ENCODE results near the gene CREG2. TPM values are rescaled to one million over a fixed set of nuclear protein-coding genes. Genes with fewer than 3 reads are reported as not detected.

The CREG2 gene
- total RNA-seq, 4 donors from 2014 or later = under 0.01 to 0.16 TPM; not detected in 2

GRCh38 chr2:101432411-101433181 is 45.3 kb upstream of the CREG2 start:
- Histone ChIP-seq H3K4me1 (no peaks in the 10 kb centered on the region), H3K9me3 (no peaks in the 10 kb centered on the region), H3K27me3 (no peaks in the 10 kb centered on the region), H3K4me3 (no peak overlapping the region), H3K27ac (no peak overlapping the region), H3K36me3 (no peaks in the 10 kb centered on the region)
- in situ Hi-C loops (cut with MboI; ENCODE audit: low pct_ligation_motif_present in 1 of 4, low pct_unique_long_range_greater_than_20kb in 1 of 4, low sequenced_read_pairs in 3 of 4) = no loop called here
- DNase-seq = no peak
- 83 to 100% methylated on average over 1 to 20 of the region's 20 CpGs for WGBS, 2 donors (ENCODE audit: low coverage in 1 of 2)
- no peak for TF ChIP-seq POLR2A (IDR thresholded peaks at IDR 0.05)
- TF ChIP-seq EP300 (IDR thresholded peaks at IDR 0.05; ENCODE audit: low read depth) = no peak
- TF ChIP-seq CTCF (IDR thresholded peaks at IDR 0.05) = no peak
- TF ChIP-seq POLR2AphosphoS5 (IDR thresholded peaks at IDR 0.05) = no peak
- intact Hi-C loops (cut with DNase I; ENCODE audit: low total_unique reads) = no loop called here

- DNase-seq = no peak
- Histone ChIP-seq H3K4me1 (no peaks in the 10 kb centered on the region), H3K9me3 (no peaks in the 10 kb centered on the region), H3K4me3 (no peak overlapping the region), H3K27ac (no peak overlapping the region), H3K27me3 (no peaks in the 10 kb centered on the region), H3K36me3 (no peaks in the 10 kb centered on the region)
- in situ Hi-C loops (cut with MboI; ENCODE audit: low pct_ligation_motif_present in 1 of 4, low pct_unique_long_range_greater_than_20kb in 1 of 4, low sequenced_read_pairs in 3 of 4) = no loop called here
- intact Hi-C loops (cut with DNase I; ENCODE audit: low total_unique reads) = no loop called here
- WGBS, 2 donors (ENCODE audit: low coverage in 1 of 2) = 66 to 88% methylated on average over 2 to 4 of the region's 4 CpGs
- no peak for TF ChIP-seq POLR2AphosphoS5 (IDR thresholded peaks at IDR 0.05)
These were observed 44.2 kb upstream of the CREG2 start for GRCh38 chr2:101431486-101431885.

GRCh38 chr2:101430156-101430555 is 42.9 kb upstream of the CREG2 start:
- WGBS, 2 donors (ENCODE audit: low coverage in 1 of 2) = 96 to 100% methylated on average over 2 of the region's 2 CpGs

GRCh38 chr2:101429453-101429852 is 42.1 kb upstream of the CREG2 start:
- Histone ChIP-seq H3K36me3 (no peaks in the 10 kb centered on the region), H3K27me3 (no peaks in the 10 kb centered on the region), H3K4me1 (no peaks in the 10 kb centered on the region), H3K27ac (no peak overlapping the region), H3K9me3 (no peaks in the 10 kb centered on the region), H3K4me3 (no peak overlapping the region)
- TF ChIP-seq CTCF (IDR thresholded peaks at IDR 0.05) (no peak), POLR2AphosphoS5 (IDR thresholded peaks at IDR 0.05) (no peak), POLR2A (IDR thresholded peaks at IDR 0.05) (no peak)
- WGBS, 2 donors (ENCODE audit: low coverage in 1 of 2) = 89 to 92% methylated on average over 3 to 6 of the region's 6 CpGs
- intact Hi-C loops (cut with DNase I; ENCODE audit: low total_unique reads) (no loop called here), in situ Hi-C loops (cut with MboI; ENCODE audit: low pct_ligation_motif_present in 1 of 4, low pct_unique_long_range_greater_than_20kb in 1 of 4, low sequenced_read_pairs in 3 of 4) (no loop called here)
- DNase-seq = no peak

More at GRCh38 chr2:101430156-101430555, 42.9 kb upstream of the CREG2 start:
- Histone ChIP-seq H3K27ac (no peak overlapping the region), H3K36me3 (no peaks in the 10 kb centered on the region), H3K4me1 (no peaks in the 10 kb centered on the region), H3K9me3 (no peaks in the 10 kb centered on the region), H3K27me3 (no peaks in the 10 kb centered on the region), H3K4me3 (no peak overlapping the region)
- no peak for DNase-seq
- intact Hi-C loops (cut with DNase I; ENCODE audit: low total_unique reads) = no loop called here
- TF ChIP-seq EP300 (IDR thresholded peaks at IDR 0.05; ENCODE audit: low read depth) (no peak), POLR2A (IDR thresholded peaks at IDR 0.05) (no peak), CTCF (IDR thresholded peaks at IDR 0.05) (no peak), POLR2AphosphoS5 (IDR thresholded peaks at IDR 0.05) (no peak)
- in situ Hi-C loops (cut with MboI; ENCODE audit: low pct_ligation_motif_present in 1 of 4, low pct_unique_long_range_greater_than_20kb in 1 of 4, low sequenced_read_pairs in 3 of 4) = no loop called here

Measured in transverse colon (tissue), 4 donors.